ENCODE results near the gene FANK1. TPM values are rescaled to one million over a fixed set of nuclear protein-coding genes. Genes with fewer than 3 reads are reported as not detected.

Gene FANK1
- total and polyA plus RNA-seq, 2 experiments from 2014 or later = 2.9 to 6.0 TPM

DNA sequence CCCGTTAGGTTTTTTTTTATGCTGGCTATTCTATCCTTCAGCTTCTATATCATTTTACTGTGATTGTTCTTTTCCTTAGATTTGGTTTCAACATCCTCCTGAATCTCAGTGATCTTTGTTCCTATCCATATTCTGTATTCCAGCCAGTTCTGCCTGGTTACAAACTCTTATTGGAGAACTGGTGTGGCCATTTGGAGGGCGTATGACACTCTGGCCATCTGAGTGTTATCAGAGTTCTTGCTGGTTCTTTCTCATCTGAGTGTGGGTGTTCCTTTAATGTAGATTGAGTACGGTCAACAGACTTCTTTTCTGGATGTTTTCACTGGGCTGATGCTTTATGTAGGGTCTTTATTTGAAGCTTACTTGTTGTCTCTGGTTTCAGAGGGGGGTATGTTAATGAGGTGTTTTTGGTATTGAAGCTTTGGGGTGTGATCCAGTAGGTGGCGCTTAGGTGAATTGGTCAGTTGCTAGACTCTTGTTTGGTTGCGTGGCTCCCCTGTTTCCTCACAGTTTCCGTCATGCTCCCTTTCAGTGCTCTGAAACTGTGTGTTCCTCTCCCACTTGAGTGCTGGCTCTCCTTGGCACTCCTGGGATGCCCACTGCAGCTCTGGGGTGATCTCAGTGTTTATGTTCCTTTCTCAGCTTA is 80.7 kb downstream of the FANK1 start:
- H4K20me1 ChIP-seq (ENCODE audit: insufficient read depth, poor library complexity, severe bottlenecking) = no peaks in the 10 kb centered on the region
- H3K27me3 ChIP-seq = no peaks in the 10 kb centered on the region
- no peaks in the 10 kb centered on the region for H3K9me2 ChIP-seq (replicated peaks; ENCODE audit: insufficient read depth)
- no peak overlapping the region for H3K4me2 ChIP-seq
- H2AFZ ChIP-seq = no peak overlapping the region
- WGBS (ENCODE audit: low lambda C conversion rate, missing lambda C conversion rate) = 86% methylated on average over 6 of the region's 6 CpGs
- H3K36me3 ChIP-seq (replicated peaks; ENCODE audit: insufficient read depth, low read depth) = no peaks in the 10 kb centered on the region
- no peak for DNase-seq (ENCODE audit: low spot score)
- H3K4me3 ChIP-seq = no peak overlapping the region
- no peak overlapping the region for H3K27ac ChIP-seq
- no peaks in the 10 kb centered on the region for H3K9me3 ChIP-seq (ENCODE audit: low read depth)
- no peaks in the 10 kb centered on the region for H3K4me1 ChIP-seq (ENCODE audit: insufficient read depth)
- TF ChIP-seq EZH2 (IDR thresholded peaks at IDR 0.05; ENCODE audit: borderline replicate concordance) (no peak), CTCF (IDR thresholded peaks at IDR 0.05; ENCODE audit: poor library complexity) (no peak), EZH2phosphoT487 (IDR thresholded peaks at IDR 0.05; ENCODE audit: low read depth, severe bottlenecking, unreplicated experiment) (no peak)
- H3K79me2 ChIP-seq = no peaks in the 10 kb centered on the region

- 90% methylated on average over 7 of the region's 7 CpGs for WGBS (ENCODE audit: low lambda C conversion rate, missing lambda C conversion rate)
- no peak for DNase-seq (ENCODE audit: low spot score)
- Histone ChIP-seq H3K9me2 (replicated peaks; ENCODE audit: insufficient read depth) (no peaks in the 10 kb centered on the region), H3K4me1 (ENCODE audit: insufficient read depth) (no peaks in the 10 kb centered on the region), H3K4me2 (no peak overlapping the region), H4K20me1 (ENCODE audit: insufficient read depth, poor library complexity, severe bottlenecking) (no peaks in the 10 kb centered on the region), H2AFZ (no peak overlapping the region), H3K4me3 (no peak overlapping the region), H3K27me3 (no peaks in the 10 kb centered on the region), H3K79me2 (no peaks in the 10 kb centered on the region), H3K9me3 (ENCODE audit: low read depth) (no peaks in the 10 kb centered on the region), H3K36me3 (replicated peaks; ENCODE audit: insufficient read depth, low read depth) (no peaks in the 10 kb centered on the region), H3K27ac (no peak overlapping the region)
- no peak for TF ChIP-seq EZH2phosphoT487 (IDR thresholded peaks at IDR 0.05; ENCODE audit: low read depth, severe bottlenecking, unreplicated experiment)
- TF ChIP-seq EZH2 (IDR thresholded peaks at IDR 0.05; ENCODE audit: borderline replicate concordance) = no peak
- no peak for TF ChIP-seq CTCF (IDR thresholded peaks at IDR 0.05; ENCODE audit: poor library complexity)
Observed at GRCh38 chr10:125979976-125980375, 83.6 kb downstream of the FANK1 start.

DNA sequence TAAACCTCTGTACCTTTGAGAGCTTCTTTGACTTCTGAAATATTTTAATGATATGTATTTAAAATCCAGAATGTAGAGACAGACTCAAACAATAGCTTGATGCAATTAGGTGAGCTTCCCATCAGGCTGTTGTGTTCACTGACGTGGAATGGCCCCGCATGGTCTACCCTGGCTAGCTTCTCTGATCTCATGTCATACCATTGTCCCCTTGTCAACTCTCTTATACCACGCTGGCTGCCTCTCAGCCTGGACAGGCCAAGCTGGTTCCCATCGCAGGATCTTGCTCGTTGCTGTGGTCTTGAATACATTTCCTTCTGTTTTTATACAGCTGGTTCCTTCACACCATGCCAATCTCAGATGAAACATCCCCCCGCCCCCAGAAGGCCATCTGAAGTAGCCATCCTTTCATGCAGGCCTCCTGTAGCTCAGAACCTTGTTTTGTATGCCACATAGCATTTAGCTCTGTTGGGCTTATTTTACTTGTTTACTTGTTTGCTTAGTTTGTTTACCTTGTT is 84.2 kb downstream of the FANK1 start:
- Histone ChIP-seq H3K4me2 (no peak overlapping the region), H3K27ac (no peak overlapping the region), H3K9me2 (replicated peaks; ENCODE audit: insufficient read depth) (no peaks in the 10 kb centered on the region), H3K9me3 (ENCODE audit: low read depth) (no peaks in the 10 kb centered on the region), H3K79me2 (no peaks in the 10 kb centered on the region), H4K20me1 (ENCODE audit: insufficient read depth, poor library complexity, severe bottlenecking) (no peaks in the 10 kb centered on the region), H3K4me1 (ENCODE audit: insufficient read depth) (no peaks in the 10 kb centered on the region), H3K27me3 (no peaks in the 10 kb centered on the region), H2AFZ (no peak overlapping the region), H3K4me3 (no peak overlapping the region), H3K36me3 (replicated peaks; ENCODE audit: insufficient read depth, low read depth) (no peaks in the 10 kb centered on the region)
- TF ChIP-seq EZH2phosphoT487 (IDR thresholded peaks at IDR 0.05; ENCODE audit: low read depth, severe bottlenecking, unreplicated experiment) = no peak
- TF ChIP-seq EZH2 (IDR thresholded peaks at IDR 0.05; ENCODE audit: borderline replicate concordance) = no peak
- TF ChIP-seq CTCF (IDR thresholded peaks at IDR 0.05; ENCODE audit: poor library complexity) = no peak
- no peak for DNase-seq (ENCODE audit: low spot score)
- 78% methylated on average over 6 of the region's 6 CpGs for WGBS (ENCODE audit: low lambda C conversion rate, missing lambda C conversion rate)
